HG02610 (cell line): ENCODE results near the gene MYBBP1A.

Experiments
- ATAC-seq: cut with Tn5 transposase; IDR thresholded peaks from one replicate; pipeline ENCODE4 v1.9.1; 2021; ENCODE audit warnings: mild to moderate bottlenecking, moderate library complexity; ENCODE audit not compliant: unreplicated experiment

The MYBBP1A gene

DNA sequence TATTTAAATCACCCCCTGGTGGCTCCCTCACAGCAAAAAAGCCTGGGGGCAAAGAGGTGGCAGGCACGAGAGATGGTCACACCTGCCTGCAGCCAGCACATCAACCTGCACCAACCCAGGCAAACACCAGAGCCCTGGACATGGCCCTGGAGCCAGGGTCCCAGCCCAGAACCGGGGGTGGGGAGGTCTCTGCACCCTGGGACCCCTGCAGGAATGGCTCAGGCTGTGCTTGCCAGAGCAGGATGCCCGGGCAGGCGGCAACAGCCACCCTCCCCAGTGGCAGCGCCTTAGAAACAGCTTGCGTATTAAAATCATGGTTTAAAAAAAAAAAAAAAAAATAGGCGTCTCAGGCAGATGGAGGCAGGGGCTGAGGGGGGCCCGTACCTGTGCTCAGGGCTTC is 16.2 kb downstream of the MYBBP1A start:
- no peak for ATAC-seq

- ATAC-seq = no peak
Observed at GRCh38 chr17:4538236-4539002, 16.8 kb downstream of the MYBBP1A start.

DNA sequence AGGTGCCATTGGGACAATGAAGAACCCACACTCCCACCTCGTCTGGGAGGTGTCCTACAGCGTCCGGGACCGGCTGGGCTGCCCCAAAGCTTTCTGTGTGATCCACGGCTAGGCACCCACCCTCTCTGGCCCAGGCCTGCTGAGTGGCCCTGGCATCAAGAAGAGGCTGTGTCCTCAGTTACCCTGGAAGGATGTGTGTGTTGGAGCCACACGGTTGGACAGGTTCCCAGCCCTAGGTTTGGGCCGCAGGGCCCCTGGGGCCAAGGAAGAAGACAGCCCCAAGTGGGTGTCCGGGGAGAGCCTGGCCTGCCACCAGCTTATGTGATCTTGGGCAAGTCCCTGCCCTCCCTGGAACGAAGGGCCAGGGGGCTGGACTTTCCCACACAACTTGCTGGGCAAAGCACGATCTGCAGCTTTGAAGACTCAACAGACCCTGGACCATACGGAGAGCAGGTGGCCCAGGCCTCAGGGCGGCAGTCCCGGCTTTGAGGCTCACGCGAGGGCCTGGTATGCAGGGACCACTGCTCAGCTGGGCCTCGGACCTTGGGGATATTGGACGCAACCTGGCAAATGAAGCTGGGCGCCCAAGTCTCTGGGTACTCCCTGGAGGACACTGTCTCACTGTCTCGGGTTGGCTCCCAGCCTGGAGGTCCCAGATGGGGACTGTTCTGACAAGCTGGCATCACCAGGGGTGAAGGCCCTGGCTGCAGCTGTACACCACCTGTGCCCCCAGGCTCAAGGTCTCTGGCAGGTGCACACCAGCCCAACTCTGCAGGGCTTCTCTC is 17.5 kb downstream of the MYBBP1A start:
- ATAC-seq = no peak

DNA sequence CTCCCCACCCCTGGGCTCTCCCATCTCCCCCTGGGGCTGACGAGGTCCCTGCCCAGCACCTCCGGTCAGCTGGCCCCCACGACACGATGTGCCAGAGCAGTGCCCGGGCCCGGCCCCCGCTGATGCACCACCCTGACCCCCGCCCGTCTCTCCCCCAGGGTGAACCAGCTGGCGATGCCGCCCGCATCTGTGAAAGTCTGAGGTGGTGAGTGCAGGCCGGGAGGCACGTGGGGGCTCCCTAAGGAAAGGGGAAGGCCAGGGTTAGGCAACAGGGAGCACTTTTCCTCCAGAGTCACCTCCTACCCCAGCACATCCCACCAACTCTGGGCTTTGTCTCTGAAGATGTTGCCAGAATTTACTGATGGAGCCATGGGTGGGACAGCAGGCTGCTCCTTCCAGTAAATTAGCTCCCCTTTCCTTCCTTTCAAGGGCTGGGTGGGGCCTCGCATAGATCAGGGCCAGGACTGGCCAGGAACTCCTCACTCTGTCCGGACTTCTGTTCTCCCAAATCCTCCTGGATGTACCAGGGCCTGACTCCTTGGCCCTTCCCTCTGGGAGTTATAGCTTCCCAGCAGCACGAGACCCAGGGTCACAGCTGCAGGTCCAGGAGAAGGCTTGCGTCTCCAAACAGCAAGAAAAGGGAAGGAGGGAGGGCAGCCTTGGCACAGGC is 18.3 kb downstream of the MYBBP1A start:
- ATAC-seq = no peak

GRCh38 chr17:4536259-4536741 is 18.9 kb downstream of the MYBBP1A start:
- ATAC-seq = no peak

DNA sequence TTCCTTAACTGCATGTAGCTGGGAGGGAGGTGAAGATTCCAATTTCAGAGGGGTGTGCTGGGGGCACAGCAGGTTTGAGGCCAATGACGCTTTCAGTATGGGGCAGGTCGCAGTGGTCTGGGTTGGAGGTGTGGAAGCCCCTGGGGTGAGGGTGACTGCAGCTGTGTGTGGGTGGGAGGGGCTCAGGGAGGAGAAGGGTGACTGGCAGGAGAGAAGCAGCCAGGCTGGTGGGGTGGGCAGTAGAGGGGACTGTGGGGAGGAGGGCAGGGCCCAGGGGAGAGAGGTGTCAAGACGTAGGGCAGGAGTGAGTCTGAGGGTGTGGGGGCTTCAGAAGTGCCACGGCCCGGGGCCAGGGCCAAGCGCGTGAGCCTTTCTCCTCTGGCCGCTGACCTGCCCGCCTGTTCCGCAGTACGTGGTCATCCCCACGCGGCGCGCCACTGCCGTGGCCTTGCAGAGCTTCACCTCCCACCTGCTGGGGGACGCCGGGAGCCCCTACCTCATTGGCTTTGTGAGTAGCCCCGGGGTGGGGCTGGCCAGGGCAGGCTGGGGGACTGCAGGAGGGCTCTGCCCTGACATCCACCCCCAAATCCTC is 19.4 kb downstream of the MYBBP1A start:
- ATAC-seq = no peak

DNA sequence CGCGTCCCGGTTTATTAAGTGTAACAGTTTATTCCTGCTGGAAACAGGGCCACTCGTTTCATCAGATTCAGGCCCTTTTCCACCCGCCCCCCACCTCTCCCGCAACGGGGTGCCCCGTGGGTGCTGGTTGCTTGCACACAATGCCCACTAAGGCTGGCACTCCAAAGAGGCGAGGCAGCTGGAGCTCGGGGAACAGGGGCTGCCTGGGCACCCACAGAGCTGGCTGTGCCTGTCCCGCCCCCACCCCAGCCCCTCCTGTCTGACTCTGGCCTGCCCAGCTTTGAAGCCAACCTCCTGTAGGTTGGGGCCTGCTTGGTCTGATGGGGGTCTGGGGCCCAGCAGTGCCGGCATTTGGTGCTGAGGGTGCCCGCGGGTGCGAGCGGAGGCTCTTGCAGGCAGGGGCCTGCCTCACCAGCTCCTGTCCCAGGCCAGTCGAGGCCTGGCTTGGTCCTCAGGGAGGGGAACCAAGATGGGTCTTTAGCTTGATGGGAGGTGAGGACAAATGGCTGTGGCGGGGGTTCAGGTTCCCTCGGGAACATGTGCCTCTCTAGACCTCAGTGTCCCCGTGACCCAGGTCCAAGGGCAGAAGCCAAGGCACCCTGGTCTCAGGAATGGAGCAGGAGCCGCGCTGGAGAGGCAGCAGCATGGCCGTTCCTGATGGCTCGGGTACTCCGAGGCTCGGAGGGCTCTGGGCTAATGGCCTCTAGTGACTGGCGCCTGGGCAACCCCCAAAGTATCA is 20.1 kb downstream of the MYBBP1A start:
- no peak for ATAC-seq

DNA sequence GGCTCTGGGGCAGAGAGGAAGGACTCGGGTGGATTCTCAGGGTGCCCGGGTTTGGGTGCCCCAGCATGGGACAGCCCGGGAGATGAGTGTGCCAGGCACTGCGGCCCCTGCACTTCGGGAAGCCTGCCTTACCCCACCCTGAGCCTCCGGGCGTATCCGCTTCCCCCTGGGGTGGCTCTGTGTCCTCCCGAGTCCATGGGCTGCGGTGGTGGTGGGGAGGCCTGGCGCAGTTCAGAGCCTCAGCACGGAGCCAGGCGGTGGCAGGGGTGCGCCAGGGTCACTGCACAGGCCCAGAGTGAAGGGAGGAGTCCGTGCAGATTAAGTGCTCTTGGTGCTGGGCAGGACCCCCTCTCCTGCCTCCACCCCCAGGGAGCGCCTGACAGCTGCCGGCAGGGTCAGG is 20.7 kb downstream of the MYBBP1A start:
- ATAC-seq = no peak

- ATAC-seq = no peak
Observed at GRCh38 chr17:4533523-4534504, 21.4 kb downstream of the MYBBP1A start.

GRCh38 chr17:4532860-4533522 is 22.2 kb downstream of the MYBBP1A start:
- no peak for ATAC-seq

GRCh38 chr17:4531988-4532736 is 23.0 kb downstream of the MYBBP1A start:
- ATAC-seq = no peak

- ATAC-seq = no peak
Observed at GRCh38 chr17:4530799-4531730, 24.1 kb downstream of the MYBBP1A start.

DNA sequence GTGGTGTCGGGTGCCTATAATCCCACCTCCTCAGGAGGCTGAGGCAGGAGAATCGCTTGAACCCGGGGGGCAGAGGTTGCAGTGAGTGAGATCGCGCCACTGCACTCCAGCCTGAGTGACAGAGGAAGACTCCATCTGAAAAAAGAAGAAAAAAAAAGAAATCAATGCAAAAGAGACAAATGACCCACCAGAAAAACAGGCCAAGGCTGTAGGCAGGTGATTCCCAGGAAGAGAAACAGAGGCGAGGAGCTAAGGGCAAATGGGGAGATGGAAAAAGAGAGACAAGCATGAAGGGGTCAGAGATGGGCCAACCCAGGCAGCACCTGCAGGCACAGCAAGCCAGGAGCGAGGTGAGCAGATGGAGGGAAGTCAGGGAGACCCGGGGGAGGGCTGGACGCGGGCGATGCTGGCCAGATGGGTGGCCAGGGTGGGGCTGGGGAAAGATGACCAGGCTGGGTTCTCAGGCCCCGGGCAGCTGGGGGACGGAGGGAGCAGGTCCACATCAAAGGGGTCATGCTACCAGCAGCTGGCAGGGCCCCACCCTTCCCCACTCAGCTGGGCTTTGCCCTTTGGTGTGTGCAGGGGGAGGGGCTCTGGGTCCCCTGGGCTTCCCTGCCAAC is 25.5 kb downstream of the MYBBP1A start:
- no peak for ATAC-seq

GRCh38 chr17:4527566-4528125 is 27.5 kb downstream of the MYBBP1A start:
- ATAC-seq = no peak

GRCh38 chr17:4527134-4527533 is 28.1 kb downstream of the MYBBP1A start:
- no peak for ATAC-seq

DNA sequence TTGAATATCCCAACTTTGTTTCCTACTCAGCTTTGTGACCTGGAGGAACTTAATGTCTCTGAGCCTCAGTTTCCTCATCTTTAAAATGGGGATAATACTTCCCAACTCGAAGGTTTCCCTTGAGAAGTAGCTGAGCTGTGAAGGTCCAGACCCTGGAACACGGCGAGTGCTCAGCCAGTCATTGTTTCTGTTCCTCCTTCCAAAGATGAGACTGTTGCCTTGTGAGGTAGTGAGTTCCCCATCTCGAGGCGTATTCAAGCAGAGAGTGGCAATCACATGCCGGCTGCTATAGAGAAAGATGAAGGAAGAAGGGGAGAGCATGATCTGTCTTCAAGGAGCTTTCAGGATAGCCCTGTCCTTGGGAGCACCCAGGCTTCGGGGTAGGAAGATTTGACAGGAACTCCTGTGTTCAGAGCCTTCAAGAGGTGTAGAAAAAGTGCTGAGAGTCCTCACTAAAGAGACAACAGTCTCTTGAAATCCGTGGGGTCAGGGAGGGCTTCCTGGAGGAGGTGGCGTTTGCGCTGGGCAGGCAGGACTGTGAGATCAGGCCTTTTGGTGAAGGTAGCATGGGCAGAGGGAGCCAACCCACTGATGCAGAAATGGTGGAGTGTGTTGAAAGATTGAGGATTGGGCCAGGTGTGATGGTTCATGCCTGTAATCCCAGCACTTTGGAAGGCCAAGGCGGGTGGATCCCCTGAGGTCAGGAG is 29.3 kb downstream of the MYBBP1A start:
- no peak for ATAC-seq
